Activated CD4-positive, alpha-beta T cell treated with anti-CD3 and anti-CD28 coated beads, Interleukin-2, amount 10 ng/mL, durations not matched to agents 7 days and 5 days (primary cell): ENCODE measurements around the gene RAD9A. TPM values are rescaled to one million over a fixed set of nuclear protein-coding genes. Genes with fewer than 3 reads are reported as not detected.

Experiments
- CTCF ChIA-PET: fragments of 350-600 bp; sonication (Branson Sonifier 250); formaldehyde crosslinking; loops from one replicate; lab custom pipeline; 2021; ENCODE audit warnings: antibody characterized with exemption; lab: Charles Lee
- POLR2A ChIA-PET: fragments of 350-600 bp; sonication (Branson Sonifier 250); formaldehyde crosslinking; loops from one replicate; lab custom pipeline; 2021; ENCODE audit warnings: antibody characterized with exemption; lab: Charles Lee
- DNase-seq: peaks from one replicate; pipeline ENCODE4 v3.0.0-alpha.2; 2020
- H3K27ac Mint-ChIP-seq: one replicate; pipeline ENCODE4 v1.8.0; 2021; ENCODE audit warnings: mild to moderate bottlenecking, moderate library complexity, mixed read lengths
- H3K27me3 Mint-ChIP-seq: one replicate; pipeline ENCODE4 v1.8.0; 2021; ENCODE audit warnings: mixed read lengths
- H3K36me3 Mint-ChIP-seq: one replicate; pipeline ENCODE4 v1.8.0; 2021; ENCODE audit warnings: low read depth, mixed read lengths
- H3K4me1 Mint-ChIP-seq: one replicate; pipeline ENCODE4 v1.8.0; 2021; ENCODE audit warnings: mixed read lengths
- H3K4me3 Mint-ChIP-seq: one replicate; pipeline ENCODE4 v1.8.0; 2021; ENCODE audit warnings: mild to moderate bottlenecking, moderate library complexity, mixed read lengths
- H3K9me3 Mint-ChIP-seq: one replicate; pipeline ENCODE4 v1.8.0; 2021; ENCODE audit warnings: mixed read lengths
- total RNA-seq, 2 experiments: library from RNA; stranded (reverse); gene quantifications; one replicate each; pipeline ENCODE4 v1.2.3, GENCODE V29; 2021

The RAD9A gene
- total RNA-seq: 10 to 100 TPM; 49.3 to 53.7 TPM

DNA sequence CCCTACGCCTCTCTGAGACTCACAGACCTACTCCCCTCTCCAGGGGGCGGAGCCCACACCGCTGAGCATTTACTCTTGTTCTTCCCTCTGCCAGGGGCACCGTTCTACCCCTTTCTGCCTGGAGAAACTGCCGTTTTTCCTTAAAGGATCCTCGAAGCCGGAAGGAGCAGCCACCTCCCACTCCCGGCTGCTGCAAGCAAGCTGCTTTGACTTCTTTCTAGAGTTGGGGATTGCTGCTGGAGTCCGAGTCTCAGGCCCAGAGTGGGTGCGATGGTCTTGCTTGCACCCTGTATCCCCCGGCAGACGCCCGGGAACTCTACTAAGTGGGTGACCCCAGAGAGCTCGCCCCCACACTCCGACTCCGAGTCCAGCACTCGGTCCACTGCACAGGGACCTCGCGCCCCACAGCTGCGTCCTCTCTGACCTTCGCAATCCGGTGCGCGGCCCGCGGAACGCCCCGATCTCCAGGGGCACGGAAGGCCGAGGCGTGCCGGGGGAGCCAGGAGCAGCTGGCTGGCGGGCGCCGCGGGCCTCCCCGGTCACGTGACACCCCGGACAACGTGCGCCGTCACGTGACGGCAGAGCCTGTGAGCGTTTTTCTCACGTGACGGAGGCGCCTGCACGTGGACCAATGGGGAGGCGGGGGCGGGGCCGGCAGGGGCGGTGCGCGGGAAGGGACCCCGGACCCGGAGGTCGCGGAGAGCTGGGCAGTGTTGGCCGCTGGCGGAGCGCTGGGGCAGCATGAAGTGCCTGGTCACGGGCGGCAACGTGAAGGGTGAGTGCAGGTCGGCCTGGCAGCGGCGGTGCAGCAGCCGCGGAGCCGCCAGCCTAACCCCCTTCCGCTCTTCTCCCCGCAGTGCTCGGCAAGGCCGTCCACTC, at the start of gene RAD9A:
RAD9A (plus strand) TSS at position 683 of the 879 bp plus-strand sequence; CDS start at position 742, 59 bp downstream.
- peak within 1 kb of the TSS; percentile 78 for H3K27ac Mint-ChIP-seq
- H3K27me3 Mint-ChIP-seq: peaks cover 2% of the 10 kb centered on the region
- H3K4me1 Mint-ChIP-seq: peaks cover 38% of the 10 kb centered on the region
- POLR2A ChIA-PET: interaction anchor here (0.8 to 1.6 kb wide), 3 partner anchors 10 to 47 kb away, joined by 3 to 6 read pairs (median 3); partner anchors contain the start of gene PPP1CA
- peak; percentile 94 for DNase-seq
- CTCF ChIA-PET: interaction anchor here (0.9 to 38.4 kb wide), 10 partner anchors 10 to 116 kb away, joined by 3 to 841 read pairs (median 4); partner anchors contain the start of genes CDK2AP2, CLCF1, POLD4 and PPP1CA
- H3K9me3 Mint-ChIP-seq: no peaks in the 10 kb centered on the region
- peaks cover 23% of the 10 kb centered on the region for H3K36me3 Mint-ChIP-seq
- peak within 1 kb of the TSS; percentile 91 for H3K4me3 Mint-ChIP-seq

DNA sequence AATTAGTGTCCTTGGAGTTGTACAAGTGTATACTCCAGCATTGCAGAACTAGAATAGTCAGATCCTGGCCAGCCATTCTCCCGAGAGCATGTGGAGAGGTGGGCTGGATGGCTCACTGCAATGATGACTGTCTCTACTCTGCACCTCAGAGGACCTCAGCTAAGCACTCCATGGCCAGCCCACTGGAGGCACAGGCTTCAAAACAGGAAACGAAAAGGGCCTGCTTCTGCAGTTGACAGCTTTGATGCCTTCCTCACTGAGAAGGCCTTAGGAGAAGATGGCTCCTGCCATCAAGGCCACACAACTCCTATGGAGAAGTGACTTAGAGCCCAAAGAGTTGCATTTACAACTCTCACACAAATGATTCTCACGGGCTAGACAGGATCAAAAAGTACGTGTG, 47.5 kb upstream of the RAD9A start:
- ChIA-PET POLR2A (interaction anchor here (1.0 kb wide), 1 partner anchor 57 kb away, joined by 7 read pairs; no protein-coding TSS in a partner anchor), CTCF (interaction anchor here (1.1 to 4.7 kb wide), 7 partner anchors 8 to 285 kb away, joined by 4 to 31 read pairs (median 26); partner anchors contain the start of gene NUDT8)
- DNase-seq: peak; percentile 37
- Mint-ChIP-seq H3K36me3 (no peaks in the 10 kb centered on the region), H3K9me3 (peaks cover 5% of the 10 kb centered on the region), H3K27ac (peak overlapping the region; percentile 85), H3K27me3 (no peaks in the 10 kb centered on the region), H3K4me3 (no peak overlapping the region), H3K4me1 (peaks cover 31% of the 10 kb centered on the region)

DNA sequence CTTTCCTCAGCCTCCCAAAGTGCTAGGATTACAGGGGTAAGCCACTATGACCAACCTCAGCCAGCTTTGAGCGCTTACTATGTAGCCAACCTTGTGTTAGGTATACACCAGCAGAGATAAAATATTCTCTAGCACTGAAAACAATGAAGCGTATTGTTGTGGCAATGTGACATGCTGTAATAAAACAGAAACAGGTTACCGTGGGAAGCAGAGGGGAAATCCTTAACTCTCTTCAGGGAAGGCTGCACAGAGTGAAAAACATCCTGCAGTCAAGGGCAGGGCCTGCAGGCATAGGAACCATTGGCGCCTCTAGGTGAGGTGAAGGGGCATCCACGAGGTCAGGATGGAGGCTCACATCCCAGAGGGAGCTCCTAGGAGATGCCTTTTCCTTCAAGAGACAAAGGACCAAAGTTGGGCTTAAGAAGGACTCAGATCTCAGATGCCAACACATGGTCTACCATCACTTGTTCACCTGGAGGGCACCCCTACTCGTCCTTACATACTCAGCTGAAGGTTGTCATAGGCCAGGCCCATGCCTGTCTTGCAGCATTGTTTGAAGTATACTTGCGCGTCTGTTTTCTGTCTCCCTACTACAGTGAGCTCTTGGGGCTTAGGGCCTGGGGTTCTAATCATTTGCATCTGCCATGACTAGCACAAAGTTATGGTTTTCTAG, 46.4 kb upstream of the RAD9A start:
- H3K9me3 Mint-ChIP-seq: peaks cover 5% of the 10 kb centered on the region
- no peaks in the 10 kb centered on the region for H3K36me3 Mint-ChIP-seq
- H3K4me1 Mint-ChIP-seq: peaks cover 31% of the 10 kb centered on the region
- H3K4me3 Mint-ChIP-seq: no peak overlapping the region
- ChIA-PET POLR2A (interaction anchor here (0.9 to 1.0 kb wide), 2 partner anchors 26 to 56 kb away, joined by 3 to 7 read pairs; no protein-coding TSS in a partner anchor), CTCF (interaction anchor here (0.5 to 4.7 kb wide), 28 partner anchors 9 to 284 kb away, joined by 3 to 31 read pairs (median 4); partner anchors contain the start of genes CLCF1, NUDT8, PPP1CA and SSH3)
- H3K27ac Mint-ChIP-seq: peak overlapping the region; percentile 37
- no peaks in the 10 kb centered on the region for H3K27me3 Mint-ChIP-seq
- no peak for DNase-seq

DNA sequence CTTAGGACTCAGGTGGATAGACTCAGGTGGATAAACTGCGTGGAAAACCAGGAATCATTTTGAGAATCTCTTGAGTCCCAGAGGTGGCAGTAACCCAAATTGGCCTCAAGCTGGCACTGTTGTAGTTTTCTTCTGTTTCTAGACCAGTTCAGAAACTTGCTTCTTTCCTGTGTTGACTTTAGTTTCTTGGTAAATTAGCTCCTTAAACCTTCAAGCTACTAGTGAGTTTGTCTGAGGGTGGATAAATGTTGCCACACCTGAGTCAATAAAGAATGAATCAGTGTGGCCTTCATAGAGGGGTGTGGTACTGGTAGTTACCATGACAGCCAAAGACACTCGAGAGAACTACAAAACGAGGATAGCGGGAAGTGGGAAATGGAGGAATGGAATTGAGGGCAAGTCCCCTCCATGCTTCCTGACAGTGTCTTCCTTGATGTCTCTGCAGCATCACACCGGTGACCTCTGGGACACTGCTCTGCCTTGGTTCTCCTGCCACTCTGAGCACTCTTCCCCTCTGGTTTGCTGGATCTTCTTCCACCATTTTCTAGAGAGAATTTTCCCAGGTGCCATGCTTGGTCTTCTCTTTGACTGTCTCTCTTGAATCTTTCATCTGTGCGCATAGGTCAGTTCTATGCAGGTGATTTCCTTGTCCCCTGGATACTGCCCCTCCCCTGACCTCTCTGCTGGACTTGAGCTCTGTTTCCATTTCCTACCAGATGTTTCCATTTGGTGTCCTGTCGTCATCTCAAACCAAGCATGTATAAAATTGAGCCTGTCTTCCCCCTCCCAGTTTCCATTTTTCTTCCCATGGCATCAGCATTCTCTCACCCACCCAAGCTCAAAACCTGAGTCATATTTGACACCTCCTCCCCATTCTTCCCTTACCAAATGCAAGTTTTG, 45.6 kb upstream of the RAD9A start:
- H3K9me3 Mint-ChIP-seq: peaks cover 5% of the 10 kb centered on the region
- peaks cover 2% of the 10 kb centered on the region for H3K36me3 Mint-ChIP-seq
- CTCF ChIA-PET: interaction anchor here (0.5 to 4.7 kb wide), 31 partner anchors 9 to 1439 kb away, joined by 3 to 31 read pairs (median 3); partner anchors contain the start of genes CLCF1, PPP1CA and SSH3
- H3K27me3 Mint-ChIP-seq: no peaks in the 10 kb centered on the region
- POLR2A ChIA-PET: interaction anchor here (0.9 kb wide), 1 partner anchor 25 kb away, joined by 3 read pairs; no protein-coding TSS in a partner anchor
- DNase-seq: peak; percentile 36
- H3K27ac Mint-ChIP-seq: peak overlapping the region; percentile 37
- H3K4me1 Mint-ChIP-seq: peaks cover 34% of the 10 kb centered on the region
- no peak overlapping the region for H3K4me3 Mint-ChIP-seq

DNA sequence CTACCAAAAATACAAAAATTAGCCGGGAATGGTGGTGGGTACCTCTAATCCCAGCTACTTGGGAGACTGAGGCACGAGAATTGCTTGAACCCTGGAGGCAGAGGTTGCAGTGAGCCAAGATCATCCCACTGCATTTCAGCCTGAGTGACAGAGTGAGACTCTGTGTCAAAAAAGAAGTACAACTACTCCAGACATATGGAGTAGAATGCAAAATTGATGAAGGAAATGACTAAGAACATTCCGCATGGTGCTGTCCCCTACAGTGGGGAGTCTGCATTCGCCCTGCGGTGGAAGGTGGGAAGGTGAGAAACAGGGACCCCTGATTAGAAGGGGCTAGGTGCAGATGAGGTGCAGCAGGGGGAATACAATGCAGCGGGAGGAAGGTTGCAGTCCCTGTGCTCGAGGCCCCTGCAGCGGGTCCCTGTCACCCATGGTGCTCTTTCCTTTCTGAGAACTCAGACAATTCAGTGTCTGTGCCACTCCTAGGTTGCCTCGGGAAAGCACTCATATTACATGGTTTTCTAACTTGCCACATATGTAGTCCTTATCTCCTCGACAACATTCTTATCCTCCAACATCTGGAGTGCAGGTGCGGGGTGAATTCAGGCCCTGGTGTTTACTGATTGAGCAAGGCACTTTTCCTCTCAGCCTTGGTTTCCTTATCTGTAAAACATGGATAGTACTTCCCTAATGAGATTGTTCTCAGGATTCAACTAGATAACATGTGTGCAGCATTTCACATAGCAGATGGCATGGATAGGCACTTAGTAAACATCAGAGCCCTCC, 43.6 kb upstream of the RAD9A start:
- peaks cover 43% of the 10 kb centered on the region for H3K4me1 Mint-ChIP-seq
- no peak for DNase-seq
- ChIA-PET POLR2A (no interaction called here), CTCF (interaction anchor here (0.9 to 30.3 kb wide), 7 partner anchors 8 to 86 kb away, joined by 3 to 841 read pairs (median 7); partner anchors contain the start of genes CLCF1, PPP1CA, RAD9A and TBC1D10C)
- H3K36me3 Mint-ChIP-seq: peaks cover 8% of the 10 kb centered on the region
- no peaks in the 10 kb centered on the region for H3K27me3 Mint-ChIP-seq
- H3K4me3 Mint-ChIP-seq: no peak overlapping the region
- no peak overlapping the region for H3K27ac Mint-ChIP-seq
- H3K9me3 Mint-ChIP-seq: no peaks in the 10 kb centered on the region

DNA sequence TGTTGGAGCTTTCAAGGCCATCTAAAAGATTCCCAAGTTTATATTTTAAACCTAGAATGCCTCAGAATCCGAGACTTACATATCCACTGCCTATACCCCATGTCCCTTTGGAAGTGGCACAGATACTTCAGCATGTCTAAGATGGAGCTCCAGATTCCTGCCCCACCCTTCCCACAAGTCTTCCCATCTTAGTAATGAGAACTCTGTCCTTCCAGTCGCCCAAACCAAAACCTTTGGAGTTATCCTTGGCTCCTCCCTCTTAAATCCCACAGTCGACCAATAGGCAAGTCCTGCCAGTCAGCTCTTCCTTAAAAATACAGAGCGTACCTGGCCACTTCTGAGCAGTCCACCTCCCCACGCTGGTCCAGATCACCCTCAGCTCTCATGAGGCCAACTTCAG, 42.8 kb upstream of the RAD9A start:
- peaks cover 46% of the 10 kb centered on the region for H3K4me1 Mint-ChIP-seq
- DNase-seq: no peak

DNA sequence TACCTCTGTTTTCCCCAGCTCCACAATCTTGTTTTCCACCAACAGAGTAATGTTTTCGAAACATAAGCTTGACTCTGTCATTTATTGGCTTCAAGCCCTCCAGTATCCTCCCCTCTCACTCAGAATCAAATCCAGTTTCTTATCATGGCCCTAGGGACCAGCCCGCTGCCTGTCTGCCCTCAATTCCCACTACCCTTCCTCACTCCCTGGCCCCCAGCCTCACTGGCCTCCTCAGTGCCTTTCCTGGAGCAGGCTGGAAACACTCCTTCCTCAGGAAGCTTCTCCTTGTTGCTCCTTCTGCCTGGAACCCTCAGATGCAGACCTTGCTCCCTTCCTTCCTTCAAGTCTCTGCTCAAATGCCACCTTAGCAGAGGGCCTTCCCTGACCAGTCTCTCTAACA, 42.3 kb upstream of the RAD9A start:
- Mint-ChIP-seq H3K4me3 (no peak overlapping the region), H3K27ac (no peak overlapping the region), H3K27me3 (no peaks in the 10 kb centered on the region), H3K4me1 (peaks cover 47% of the 10 kb centered on the region), H3K36me3 (peaks cover 8% of the 10 kb centered on the region), H3K9me3 (no peaks in the 10 kb centered on the region)
- CTCF ChIA-PET: interaction anchor here (0.9 to 30.3 kb wide), 7 partner anchors 9 to 137 kb away, joined by 3 to 841 read pairs (median 3); partner anchors contain the start of genes CLCF1, PPP1CA, RAD9A and TBC1D10C
- DNase-seq: no peak
- POLR2A ChIA-PET: no interaction called here

More for the DNA sequence above, 42.8 kb upstream of the RAD9A start:
- H3K27me3 Mint-ChIP-seq: no peaks in the 10 kb centered on the region
- CTCF ChIA-PET: interaction anchor here (0.5 to 30.3 kb wide), 8 partner anchors 9 to 422 kb away, joined by 3 to 841 read pairs (median 4); partner anchors contain the start of genes CLCF1, PPP1CA, RAD9A and TBC1D10C
- peaks cover 8% of the 10 kb centered on the region for H3K36me3 Mint-ChIP-seq
- H3K27ac Mint-ChIP-seq: no peak overlapping the region
- no peaks in the 10 kb centered on the region for H3K9me3 Mint-ChIP-seq
- no peak overlapping the region for H3K4me3 Mint-ChIP-seq
- POLR2A ChIA-PET: no interaction called here

DNA sequence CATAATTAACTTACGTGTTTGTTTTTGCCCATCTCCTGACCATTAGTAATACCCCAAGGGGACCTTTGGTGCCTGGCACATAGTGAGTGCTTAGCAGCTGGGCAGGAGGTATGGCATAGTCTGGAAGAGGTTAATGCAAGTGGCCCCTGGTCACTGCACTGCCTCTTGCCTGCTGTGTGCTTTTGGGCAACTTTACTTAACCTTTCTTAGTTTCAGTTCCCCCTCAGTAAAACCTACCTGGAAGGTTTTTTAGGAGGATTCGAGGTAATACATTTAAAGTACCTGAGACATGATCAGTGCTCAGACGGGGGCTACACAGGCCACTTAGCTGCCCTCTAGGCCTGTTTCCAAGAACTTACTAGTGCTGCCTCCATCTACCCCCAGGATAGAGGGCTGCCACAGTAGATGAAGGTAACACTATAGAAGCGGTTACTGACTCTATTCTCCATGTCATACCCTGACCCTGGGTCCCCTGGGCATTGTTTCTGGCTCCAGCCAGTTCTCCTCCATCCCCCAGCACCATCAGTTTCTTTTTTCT, 41.8 kb upstream of the RAD9A start:
- no peak for DNase-seq
- Mint-ChIP-seq H3K4me3 (no peak overlapping the region), H3K36me3 (peaks cover 8% of the 10 kb centered on the region), H3K9me3 (no peaks in the 10 kb centered on the region), H3K4me1 (peaks cover 47% of the 10 kb centered on the region), H3K27me3 (no peaks in the 10 kb centered on the region), H3K27ac (no peak overlapping the region)
- POLR2A ChIA-PET: no interaction called here
- CTCF ChIA-PET: interaction anchor here (0.9 to 30.3 kb wide), 9 partner anchors 13 to 136 kb away, joined by 3 to 841 read pairs (median 11); partner anchors contain the start of genes CLCF1, PPP1CA, RAD9A and TBC1D10C

DNA sequence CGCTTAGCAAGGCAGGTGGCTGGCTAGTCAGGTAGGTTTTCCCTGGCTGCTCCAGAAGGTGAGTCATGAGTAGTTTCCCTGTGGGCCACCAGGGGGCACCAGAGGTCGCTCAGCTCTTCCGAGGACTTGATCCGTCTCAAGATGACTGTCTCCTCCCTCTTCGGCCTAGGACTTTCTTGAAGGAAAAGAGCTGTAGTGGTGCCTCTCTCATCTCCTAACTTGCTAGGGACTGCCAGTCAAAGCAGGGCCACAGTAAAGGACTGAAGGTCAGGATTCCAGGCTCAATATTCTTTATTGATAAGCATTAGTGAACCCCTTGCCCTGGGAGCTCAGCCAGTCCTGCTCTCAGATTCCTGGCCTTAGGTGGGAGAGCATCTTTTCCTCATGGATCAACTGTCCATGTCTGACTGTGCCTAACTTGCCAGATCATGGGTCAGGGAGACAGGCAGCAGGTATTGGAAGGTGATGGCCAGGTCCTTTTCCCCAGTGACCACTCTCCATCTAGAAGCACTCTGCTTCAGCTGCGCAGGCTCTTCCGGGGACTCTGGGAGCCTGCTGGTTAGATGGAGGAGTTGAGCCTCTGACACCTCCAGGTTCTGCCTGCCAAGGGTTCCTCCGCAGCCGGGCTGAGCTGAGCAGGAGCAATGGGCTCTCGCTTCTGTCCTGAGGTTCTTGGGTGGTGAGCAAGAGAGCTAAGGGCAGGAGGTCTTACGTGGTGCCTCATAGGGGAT, 40.3 kb upstream of the RAD9A start:
- peaks cover 34% of the 10 kb centered on the region for H3K4me1 Mint-ChIP-seq
- H3K36me3 Mint-ChIP-seq: peaks cover 8% of the 10 kb centered on the region
- no peaks in the 10 kb centered on the region for H3K27me3 Mint-ChIP-seq
- no peaks in the 10 kb centered on the region for H3K9me3 Mint-ChIP-seq
- ChIA-PET CTCF (interaction anchor here (0.5 to 30.3 kb wide), 31 partner anchors 10 to 609 kb away, joined by 3 to 841 read pairs (median 4); partner anchors contain the start of genes CLCF1, PPP1CA, RAD9A and SSH3), POLR2A (no interaction called here)
- H3K4me3 Mint-ChIP-seq: peak overlapping the region; percentile 55
- peak overlapping the region; percentile 84 for H3K27ac Mint-ChIP-seq
- peak; percentile 64 for DNase-seq
